GM21786 (cell line): ENCODE data around the gene SLC2A5.
"Not testable (repeated sequence)": the region's sequence is repeated elsewhere in the genome, so short reads cannot be mapped to it uniquely, and the experiment has no call there.

Experiments
- ATAC-seq: cut with Tn5 transposase; IDR thresholded peaks from one replicate; pipeline ENCODE4 v1.9.1; 2021; ENCODE audit not compliant: unreplicated experiment

Gene SLC2A5, protein sequence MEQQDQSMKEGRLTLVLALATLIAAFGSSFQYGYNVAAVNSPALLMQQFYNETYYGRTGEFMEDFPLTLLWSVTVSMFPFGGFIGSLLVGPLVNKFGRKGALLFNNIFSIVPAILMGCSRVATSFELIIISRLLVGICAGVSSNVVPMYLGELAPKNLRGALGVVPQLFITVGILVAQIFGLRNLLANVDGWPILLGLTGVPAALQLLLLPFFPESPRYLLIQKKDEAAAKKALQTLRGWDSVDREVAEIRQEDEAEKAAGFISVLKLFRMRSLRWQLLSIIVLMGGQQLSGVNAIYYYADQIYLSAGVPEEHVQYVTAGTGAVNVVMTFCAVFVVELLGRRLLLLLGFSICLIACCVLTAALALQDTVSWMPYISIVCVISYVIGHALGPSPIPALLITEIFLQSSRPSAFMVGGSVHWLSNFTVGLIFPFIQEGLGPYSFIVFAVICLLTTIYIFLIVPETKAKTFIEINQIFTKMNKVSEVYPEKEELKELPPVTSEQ

DNA sequence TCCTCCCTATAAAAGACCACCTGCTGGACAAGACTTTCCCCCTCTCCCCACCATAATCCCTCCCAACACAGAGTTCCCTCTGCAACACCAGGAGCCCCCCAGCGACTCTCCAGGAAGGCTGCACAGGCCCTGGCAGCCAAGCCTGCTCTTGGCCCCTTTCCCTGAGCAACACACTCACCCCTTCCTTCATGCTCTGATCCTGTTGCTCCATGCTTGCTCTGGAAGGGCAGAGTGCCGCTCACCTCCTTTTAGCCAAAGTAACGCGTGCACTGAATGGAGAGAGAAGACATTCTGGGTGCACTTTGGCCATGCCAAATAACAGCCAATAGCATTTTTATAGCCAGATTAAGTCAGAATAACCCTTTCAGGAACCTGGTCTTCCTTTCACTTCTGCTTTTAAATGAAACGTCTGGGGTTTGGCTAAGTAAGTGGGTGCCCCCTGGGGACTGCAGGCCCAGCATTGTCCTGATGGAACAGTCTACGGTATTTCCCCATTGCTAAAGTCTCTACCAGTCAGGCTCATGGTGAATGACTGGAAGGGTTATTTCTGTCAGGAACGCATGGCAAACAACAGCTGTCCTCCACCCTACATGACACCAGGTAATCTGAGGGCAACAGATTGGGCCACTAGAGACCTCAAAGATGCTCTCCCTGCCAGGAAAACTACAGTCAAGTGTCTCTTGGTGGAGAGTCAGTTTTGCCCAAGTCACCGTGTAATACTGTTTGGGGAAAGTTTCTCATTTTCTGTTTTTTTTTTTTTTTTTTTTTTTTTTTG lies at the start of gene SLC2A5:
TSS of gene SLC2A5 (minus strand) at position 310 of the 775 bp plus-strand sequence. CDS start at position 211, 99 bp downstream.
- ATAC-seq = peak; percentile 95

DNA sequence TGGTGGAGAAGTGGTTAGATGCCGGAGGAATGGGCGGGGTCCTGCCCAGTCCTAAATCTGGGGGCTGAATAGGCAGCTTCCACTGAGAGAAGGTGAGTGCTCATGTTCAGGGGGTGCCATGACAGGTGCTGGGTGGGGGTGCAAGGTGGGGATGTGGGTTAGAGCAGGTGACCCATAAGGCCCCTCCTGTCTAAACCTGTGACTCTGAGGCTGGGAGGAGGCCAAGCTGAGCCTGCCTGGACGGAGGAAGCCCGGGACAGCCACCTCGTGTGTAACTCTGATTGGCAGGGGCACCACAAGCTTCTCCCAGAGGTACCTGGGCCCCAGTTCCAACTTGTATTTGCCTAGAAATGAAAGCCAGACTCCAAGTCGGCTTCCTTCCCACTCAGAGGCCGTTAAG lies 48.8 kb upstream of the SLC2A5 start:
- ATAC-seq = no peak

- ATAC-seq = no peak
Measured at GRCh38 chr1:9115351-9116205, 46.1 kb upstream of the SLC2A5 start.

GRCh38 chr1:9112961-9113880 lies 43.8 kb upstream of the SLC2A5 start:
- ATAC-seq = no peak

- no peak for ATAC-seq
Measured at GRCh38 chr1:9111957-9112356, 42.5 kb upstream of the SLC2A5 start.

GRCh38 chr1:9111357-9111691 lies 41.9 kb upstream of the SLC2A5 start:
- ATAC-seq = no peak

GRCh38 chr1:9110669-9111356 lies 41.4 kb upstream of the SLC2A5 start:
- ATAC-seq = no peak

DNA sequence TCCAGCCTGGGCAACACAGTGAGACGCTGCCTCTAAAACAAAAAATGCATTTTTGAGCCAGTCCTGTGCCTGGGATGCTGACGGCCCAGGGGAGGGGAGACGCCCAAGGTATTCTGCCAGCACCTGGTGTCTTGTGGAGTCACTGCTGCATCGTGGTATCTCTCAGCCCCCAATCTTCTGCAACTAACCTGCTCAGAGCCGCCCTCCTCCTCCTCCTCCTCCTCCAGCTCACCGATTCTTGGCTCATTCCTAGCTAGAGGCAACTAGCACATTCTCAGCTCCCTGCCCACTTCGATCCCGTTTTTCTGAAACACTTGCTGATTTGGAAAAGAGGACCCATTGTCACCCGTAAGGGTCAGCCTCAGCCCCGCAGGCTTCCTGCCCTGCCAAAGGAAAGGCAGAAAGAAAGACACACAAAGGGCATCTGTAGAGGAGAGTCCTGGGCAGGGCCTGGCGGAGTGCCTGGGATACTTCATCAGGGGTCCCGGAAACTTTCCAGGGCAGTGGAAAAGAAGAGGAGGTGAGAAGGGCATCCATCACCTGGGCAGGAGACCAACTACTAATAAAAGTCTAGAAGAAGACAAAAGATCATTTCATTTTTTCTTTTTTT lies 38.7 kb upstream of the SLC2A5 start:
- ATAC-seq = no peak

DNA sequence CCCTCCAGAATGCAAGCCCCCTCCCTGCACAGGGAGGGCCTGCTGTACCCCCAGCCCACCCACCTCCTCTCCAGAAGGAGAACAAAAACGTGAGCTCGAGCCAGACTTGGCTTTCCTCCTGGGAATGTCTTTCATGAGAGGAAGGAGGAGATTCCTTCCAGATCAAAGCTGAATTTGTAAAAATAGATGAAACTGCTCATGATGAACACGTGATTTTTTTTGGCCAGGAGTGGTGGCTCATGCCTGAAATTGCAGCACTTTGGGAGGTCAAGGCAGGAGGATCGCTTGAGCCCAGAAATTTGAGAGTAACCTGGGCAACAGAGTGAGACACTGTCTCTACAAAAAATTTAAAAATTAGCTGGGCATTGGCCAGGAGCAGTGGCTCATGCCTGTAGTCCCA lies 37.7 kb upstream of the SLC2A5 start:
- ATAC-seq = no peak

GRCh38 chr1:9106286-9106685 lies 36.9 kb upstream of the SLC2A5 start:
- no peak for ATAC-seq

GRCh38 chr1:9105336-9105867 lies 36.0 kb upstream of the SLC2A5 start:
- no peak for ATAC-seq

GRCh38 chr1:9101510-9102146 lies 32.2 kb upstream of the SLC2A5 start:
- no peak for ATAC-seq

GRCh38 chr1:9100471-9101043 lies 31.1 kb upstream of the SLC2A5 start:
- ATAC-seq = no peak

GRCh38 chr1:9099555-9099954 lies 30.1 kb upstream of the SLC2A5 start:
- ATAC-seq = no peak

DNA sequence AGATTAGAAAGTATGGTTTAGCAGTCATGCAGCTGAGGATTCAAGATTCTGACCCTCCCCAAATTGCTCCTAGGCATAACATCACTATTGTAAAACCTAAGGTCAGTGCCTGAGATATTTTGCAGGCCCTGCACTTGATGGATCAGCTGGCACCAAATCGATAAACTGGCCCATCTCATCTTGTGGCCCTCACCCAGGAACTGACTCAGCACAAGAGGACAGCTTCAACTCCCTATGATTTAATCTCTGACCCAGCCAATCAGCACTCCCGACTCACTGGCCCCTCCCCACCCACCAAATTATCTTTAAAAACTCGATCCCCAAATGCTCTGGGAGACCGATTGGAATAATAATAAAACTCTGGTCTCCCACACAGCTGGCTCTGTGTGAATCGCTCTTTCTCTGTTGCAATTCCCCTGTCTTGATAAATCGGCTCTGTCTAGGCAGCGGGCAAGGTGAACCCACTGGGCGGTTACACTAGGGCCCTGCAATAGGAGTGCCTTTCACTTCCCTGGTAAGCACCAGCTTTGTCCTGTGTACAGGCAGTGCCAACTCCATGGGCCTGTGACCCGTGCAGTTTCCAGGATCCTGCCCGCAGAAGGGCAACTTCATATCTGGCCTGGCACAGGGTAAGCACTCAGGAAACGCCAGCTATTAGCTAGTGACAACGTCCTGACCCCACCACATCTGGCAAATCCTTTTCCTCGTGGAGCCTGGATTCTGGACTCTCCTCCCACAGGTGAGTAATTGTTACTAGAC lies 28.7 kb upstream of the SLC2A5 start:
- no peak for ATAC-seq

- ATAC-seq = no peak
Measured at GRCh38 chr1:9095818-9096217, 26.4 kb upstream of the SLC2A5 start.

GRCh38 chr1:9093996-9094595 lies 24.7 kb upstream of the SLC2A5 start:
- ATAC-seq = not testable (repeated sequence)
